Endothelial cell of umbilical vein (primary cell): Measurements from ENCODE around the gene MAGI1.

ENCODE experiments used
- EZH2 ChIP-seq: IDR thresholded peaks from 2 replicates; pipeline ENCODE4 v1.6.1; 2012; ENCODE audit warnings: borderline replicate concordance, low read depth, mild to moderate bottlenecking, moderate library complexity, low read length, inconsistent platforms; ENCODE audit not compliant: severe bottlenecking
- JUN ChIP-seq: IDR thresholded peaks from 2 replicates; pipeline ENCODE4 v1.6.1; 2011; ENCODE audit warnings: borderline replicate concordance, low read depth; ENCODE audit not compliant: insufficient read length, insufficient read depth
- MAX ChIP-seq: IDR thresholded peaks from 2 replicates; pipeline ENCODE4 v1.6.1; 2011; ENCODE audit not compliant: insufficient read depth, insufficient read length
- POLR2A ChIP-seq: IDR thresholded peaks from 2 replicates; pipeline ENCODE4 v1.6.1; 2012; ENCODE audit warnings: low read depth, mild to moderate bottlenecking, control low read depth, low read length
- POLR2AphosphoS5 ChIP-seq: IDR thresholded peaks from 2 replicates; pipeline ENCODE4 v1.6.1; 2012; ENCODE audit warnings: low read depth, mild to moderate bottlenecking, control low read depth, low read length, moderate library complexity; ENCODE audit not compliant: insufficient read depth
- TF ChIP-seq, protein P1 (sequence below), 2 donors: IDR thresholded peaks; 1 replicate in 1 of 2; 2 replicates in 1 of 2; pipeline ENCODE4 v1.5.1; 2011; ENCODE audit warnings: low read length in 2 of 2, mild to moderate bottlenecking in 2 of 2, moderate library complexity in 2 of 2, control low read depth in 1 of 2, inconsistent platforms in 1 of 2, low read depth in 1 of 2; ENCODE audit not compliant: insufficient read depth in 1 of 2; ENCODE audit errors: extremely low read depth in 1 of 2

GRCh38 chr3:66075281-66075680 is 36.6 kb upstream of the MAGI1 start:
- TF ChIP-seq POLR2A (no peak), MAX (no peak), JUN (no peak), POLR2AphosphoS5 (no peak), EZH2 (no peak)
- TF ChIP-seq, protein P1, sequence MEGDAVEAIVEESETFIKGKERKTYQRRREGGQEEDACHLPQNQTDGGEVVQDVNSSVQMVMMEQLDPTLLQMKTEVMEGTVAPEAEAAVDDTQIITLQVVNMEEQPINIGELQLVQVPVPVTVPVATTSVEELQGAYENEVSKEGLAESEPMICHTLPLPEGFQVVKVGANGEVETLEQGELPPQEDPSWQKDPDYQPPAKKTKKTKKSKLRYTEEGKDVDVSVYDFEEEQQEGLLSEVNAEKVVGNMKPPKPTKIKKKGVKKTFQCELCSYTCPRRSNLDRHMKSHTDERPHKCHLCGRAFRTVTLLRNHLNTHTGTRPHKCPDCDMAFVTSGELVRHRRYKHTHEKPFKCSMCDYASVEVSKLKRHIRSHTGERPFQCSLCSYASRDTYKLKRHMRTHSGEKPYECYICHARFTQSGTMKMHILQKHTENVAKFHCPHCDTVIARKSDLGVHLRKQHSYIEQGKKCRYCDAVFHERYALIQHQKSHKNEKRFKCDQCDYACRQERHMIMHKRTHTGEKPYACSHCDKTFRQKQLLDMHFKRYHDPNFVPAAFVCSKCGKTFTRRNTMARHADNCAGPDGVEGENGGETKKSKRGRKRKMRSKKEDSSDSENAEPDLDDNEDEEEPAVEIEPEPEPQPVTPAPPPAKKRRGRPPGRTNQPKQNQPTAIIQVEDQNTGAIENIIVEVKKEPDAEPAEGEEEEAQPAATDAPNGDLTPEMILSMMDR (IDR thresholded peaks at IDR 0.05; ENCODE audit: extremely low read depth in 1 of 2, insufficient read depth in 1 of 2, low read depth in 1 of 2, low read length in 2 of 2): no peak
